SK-N-SH treated with all-trans-retinoic acid at 6 μM for 48 hours (cell line): ENCODE measurements around the gene EPS8L2.

Source experiments
- ATAC-seq: fragments of 200-7000 bp; cut with Tn5 transposase; 3 replicates; pipeline ENCODE4 v1.9.1; 2020; ENCODE audit warnings: mild to moderate bottlenecking, moderate library complexity
- BACH2 ChIP-seq: fragments of 250-450 bp; sonication (Bioruptor Pico); IDR thresholded peaks from 2 replicates; pipeline ENCODE4 v1.9.0; 2021; ENCODE audit warnings: mild to moderate bottlenecking, borderline replicate concordance
- CREB5 ChIP-seq: fragments of 250-450 bp; sonication (Bioruptor Pico); IDR thresholded peaks from 2 replicates; pipeline ENCODE4 v1.5.1; 2020; ENCODE audit warnings: low read depth, mild to moderate bottlenecking, moderate library complexity
- CSDC2 ChIP-seq: fragments of 250-450 bp; sonication (Bioruptor Pico); IDR thresholded peaks from 2 replicates; pipeline ENCODE4 v1.5.0; 2020; ENCODE audit warnings: mild to moderate bottlenecking, moderate library complexity
- ESRRG ChIP-seq: fragments of 250-450 bp; sonication (Bioruptor Pico); IDR thresholded peaks from 2 replicates; pipeline ENCODE4 v1.6.1; 2021; ENCODE audit warnings: mild to moderate bottlenecking
- GLIS3 ChIP-seq: fragments of 250-450 bp; sonication (Bioruptor Pico); IDR thresholded peaks from 2 replicates; pipeline ENCODE4 v1.5.0; 2020; ENCODE audit warnings: mild to moderate bottlenecking, moderate library complexity
- OSR1 ChIP-seq: fragments of 250-450 bp; sonication (Bioruptor Pico); IDR thresholded peaks from 2 replicates; pipeline ENCODE4 v1.8.0; 2022; ENCODE audit warnings: moderate library complexity, mild to moderate bottlenecking, inconsistent platforms
- PATZ1 ChIP-seq: fragments of 250-450 bp; sonication (Bioruptor Pico); IDR thresholded peaks from 2 replicates; pipeline ENCODE4 v1.8.0; 2020; ENCODE audit warnings: mild to moderate bottlenecking, moderate library complexity, borderline replicate concordance
- POU6F1 ChIP-seq: fragments of 250-450 bp; sonication (Bioruptor Pico); IDR thresholded peaks from 2 replicates; pipeline ENCODE4 v1.8.0; 2021; ENCODE audit warnings: low read depth, mild to moderate bottlenecking, moderate library complexity, borderline replicate concordance
- PPARA ChIP-seq: fragments of 250-450 bp; sonication (Bioruptor Pico); IDR thresholded peaks from 2 replicates; pipeline ENCODE4 v1.5.0; 2020; ENCODE audit warnings: mild to moderate bottlenecking, borderline replicate concordance
- RARB ChIP-seq: fragments of 250-450 bp; sonication (Bioruptor Pico); IDR thresholded peaks from 2 replicates; pipeline ENCODE4 v1.8.0; 2021; ENCODE audit warnings: mild to moderate bottlenecking, moderate library complexity
- SNAI2 ChIP-seq: fragments of 250-450 bp; sonication (Bioruptor Pico); IDR thresholded peaks from 2 replicates; pipeline ENCODE4 v1.5.0; 2020; ENCODE audit warnings: mild to moderate bottlenecking, moderate library complexity
- TCF4 ChIP-seq: fragments of 250-450 bp; sonication (Bioruptor Pico); IDR thresholded peaks from 2 replicates; pipeline ENCODE4 v1.8.0; 2021; ENCODE audit warnings: mild to moderate bottlenecking, moderate library complexity, borderline replicate concordance
- TOX ChIP-seq: fragments of 250-450 bp; sonication (Bioruptor Pico); IDR thresholded peaks from 2 replicates; pipeline ENCODE4 v1.8.0; 2021; ENCODE audit warnings: mild to moderate bottlenecking, moderate library complexity, borderline replicate concordance
- ZC3H10 ChIP-seq: fragments of 250-450 bp; sonication (Bioruptor Pico); IDR thresholded peaks from 2 replicates; pipeline ENCODE4 v1.5.1; 2021; ENCODE audit warnings: mild to moderate bottlenecking, moderate library complexity
- ZFP30 ChIP-seq: fragments of 450-650 bp; formaldehyde crosslinking; IDR thresholded peaks from 2 replicates; pipeline ENCODE4 v1.5.0; 2022; ENCODE audit warnings: mild to moderate bottlenecking, moderate library complexity
- ZNF565 ChIP-seq: fragments of 450-650 bp; formaldehyde crosslinking; conservative IDR thresholded peaks from 2 replicates; pipeline ENCODE4 v1.5.0; 2020; ENCODE audit warnings: low read depth, mild to moderate bottlenecking, moderate library complexity
- ZNF70 ChIP-seq: fragments of 450-650 bp; formaldehyde crosslinking; IDR thresholded peaks from 2 replicates; pipeline ENCODE4 v1.5.0; 2020; ENCODE audit warnings: mild to moderate bottlenecking, moderate library complexity
- ZNF8 ChIP-seq: fragments of 450-650 bp; formaldehyde crosslinking; IDR thresholded peaks from 2 replicates; pipeline ENCODE4 v1.5.0; 2020; ENCODE audit warnings: mild to moderate bottlenecking, moderate library complexity

The EPS8L2 gene

GRCh38 chr11:770642-771616, 64.9 kb downstream of the EPS8L2 start:
- ATAC-seq: no peak

GRCh38 chr11:771617-772204, 65.7 kb downstream of the EPS8L2 start:
- no peak for ATAC-seq
- TF ChIP-seq PATZ1 (CRISPR knock-in tag): no peak
- TF ChIP-seq BACH2 (CRISPR knock-in tag): no peak
- TF ChIP-seq ZNF70 (CRISPR knock-in tag): no peak
- no peak for TF ChIP-seq ZC3H10 (CRISPR knock-in tag)
- no peak for TF ChIP-seq SNAI2
- TF ChIP-seq ZFP30 (CRISPR knock-in tag): no peak
- TF ChIP-seq PPARA: no peak
- TF ChIP-seq GLIS3: no peak
- TF ChIP-seq TCF4: no peak
- TF ChIP-seq OSR1 (CRISPR knock-in tag): no peak
- TF ChIP-seq POU6F1 (CRISPR knock-in tag): no peak
- TF ChIP-seq, all 23 proteins: peak for 0

More at GRCh38 chr11:770642-771616, 64.9 kb downstream of the EPS8L2 start:
- no peak for TF ChIP-seq TCF4
- no peak for TF ChIP-seq CSDC2
- TF ChIP-seq ZNF8 (CRISPR knock-in tag): no peak
- TF ChIP-seq ZC3H10 (CRISPR knock-in tag): no peak
- no peak for TF ChIP-seq POU6F1 (CRISPR knock-in tag)
- no peak for TF ChIP-seq BACH2 (CRISPR knock-in tag)
- no peak for TF ChIP-seq ZNF565 (CRISPR knock-in tag)
- TF ChIP-seq PATZ1 (CRISPR knock-in tag): no peak
- TF ChIP-seq RARB (CRISPR knock-in tag): no peak
- no peak for TF ChIP-seq TOX (CRISPR knock-in tag)
- no peak for TF ChIP-seq CREB5
- no peak for TF ChIP-seq ZNF70 (CRISPR knock-in tag)
- no peak for TF ChIP-seq GLIS3
- TF ChIP-seq PPARA: no peak
- TF ChIP-seq ESRRG (CRISPR knock-in tag): no peak

GRCh38 chr11:772429-773390, 66.7 kb downstream of the EPS8L2 start:
- no peak for ATAC-seq
- TF ChIP-seq ESRRG (CRISPR knock-in tag): no peak
- TF ChIP-seq POU6F1 (CRISPR knock-in tag): no peak
- TF ChIP-seq PATZ1 (CRISPR knock-in tag): no peak
- no peak for TF ChIP-seq TCF4
- TF ChIP-seq ZNF8 (CRISPR knock-in tag): no peak
- no peak for TF ChIP-seq ZNF565 (CRISPR knock-in tag)
